ENCODE data around the gene VASP.
A peak's percentile ranks its signal among the peaks of the same experiment; 100 is the strongest.
"Not testable (repeated sequence)": the region's sequence is repeated elsewhere in the genome, so short reads cannot be mapped to it uniquely, and the experiment has no call there.

The VASP gene

GRCh38 chr19:45499196-45500180 lies 7.8 kb upstream of the VASP start:
- DNase-seq, result peak; percentile 49

- no peak for DNase-seq
Observed at GRCh38 chr19:45500918-45501729, 6.2 kb upstream of the VASP start.

- DNase-seq, result no peak
Observed at GRCh38 chr19:45501730-45502014, 5.6 kb upstream of the VASP start.

GRCh38 chr19:45502111-45502510 lies 5.2 kb upstream of the VASP start:
- DNase-seq, result no peak

- DNase-seq, result no peak
Observed at GRCh38 chr19:45503909-45504308, 3.4 kb upstream of the VASP start.

- no peak for DNase-seq
Observed at GRCh38 chr19:45505151-45505995, 1.9 kb upstream of the VASP start.

GRCh38 chr19:45505996-45506245 lies 1.4 kb upstream of the VASP start:
- DNase-seq, result no peak

- DNase-seq, result peak; percentile 62
Observed at GRCh38 chr19:45506246-45506988, 862 bp upstream of the VASP start.

- no peak for DNase-seq
Observed at GRCh38 chr19:45507872-45508416, 665 bp downstream of the VASP start.

- no peak for DNase-seq
Observed at GRCh38 chr19:45508417-45508860, 1.2 kb downstream of the VASP start.

- DNase-seq, result no peak
Observed at GRCh38 chr19:45508861-45509691, 1.8 kb downstream of the VASP start.

- DNase-seq, result no peak
Observed at GRCh38 chr19:45509692-45510015, 2.4 kb downstream of the VASP start.

GRCh38 chr19:45510352-45510751 lies 3.1 kb downstream of the VASP start:
- DNase-seq, result not testable (repeated sequence)

- DNase-seq, result no peak
Observed at GRCh38 chr19:45511074-45511473, 3.8 kb downstream of the VASP start.

GRCh38 chr19:45512881-45513483 lies 5.7 kb downstream of the VASP start:
- DNase-seq, result no peak

GRCh38 chr19:45514376-45515051 lies 7.2 kb downstream of the VASP start:
- DNase-seq, result no peak

- DNase-seq, result no peak
Observed at GRCh38 chr19:45515081-45515624, 7.9 kb downstream of the VASP start.

GRCh38 chr19:45515807-45516401 lies 8.6 kb downstream of the VASP start:
- DNase-seq, result no peak

- no peak for DNase-seq
Observed at GRCh38 chr19:45517238-45517637, 10.0 kb downstream of the VASP start.
